Subcutaneous adipose tissue (tissue), 4 donors: Measurements from ENCODE around the gene TMED5. TPM values are rescaled to one million over a fixed set of nuclear protein-coding genes. Genes with fewer than 3 reads are reported as not detected.

ENCODE experiments used
- small RNA-seq: library from RNA; depleted of rRNA; stranded (forward); fragments of <200 nt; gene quantifications from one replicate; pipeline ENCODE3, GENCODE V24; 2016
- total RNA-seq, 4 donors: library from RNA; depleted of rRNA; stranded (reverse); fragments of >200 nt; gene quantifications; one replicate each; pipeline ENCODE4 v1.1.0, GENCODE V29; 2016
- TF ChIP-seq, protein P1 (sequence below): fragments of 450-650 bp; IDR thresholded peaks from one replicate; pipeline ENCODE4 v1.5.1; 2016; ENCODE audit warnings: low read depth, mild to moderate bottlenecking, control low read depth, antibody characterized with exemption, moderate library complexity

TMED5 gene
- total RNA-seq, 4 donors from 2014 or later, result 64.4 to 178 (median 125) TPM

DNA sequence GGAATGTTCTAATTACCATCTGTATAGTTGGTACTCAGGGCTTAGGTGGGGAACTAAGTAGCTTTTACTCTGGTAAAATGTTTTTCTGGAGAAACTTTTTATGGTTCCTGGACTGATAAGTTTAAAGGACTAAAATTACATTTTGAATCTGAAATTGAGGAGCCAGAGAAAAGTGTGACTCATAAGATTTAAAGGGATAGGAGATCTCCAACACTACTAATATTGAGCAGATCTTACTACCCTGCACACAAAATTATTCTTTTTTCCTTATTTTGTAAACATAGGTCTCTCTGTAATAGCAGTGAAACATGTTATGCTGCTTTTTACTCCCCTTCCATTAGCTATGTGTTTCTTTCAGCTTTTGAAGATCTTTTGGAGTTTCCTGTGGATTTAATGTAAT lies 68.7 kb downstream of the TMED5 start:
- TF ChIP-seq, protein P1, sequence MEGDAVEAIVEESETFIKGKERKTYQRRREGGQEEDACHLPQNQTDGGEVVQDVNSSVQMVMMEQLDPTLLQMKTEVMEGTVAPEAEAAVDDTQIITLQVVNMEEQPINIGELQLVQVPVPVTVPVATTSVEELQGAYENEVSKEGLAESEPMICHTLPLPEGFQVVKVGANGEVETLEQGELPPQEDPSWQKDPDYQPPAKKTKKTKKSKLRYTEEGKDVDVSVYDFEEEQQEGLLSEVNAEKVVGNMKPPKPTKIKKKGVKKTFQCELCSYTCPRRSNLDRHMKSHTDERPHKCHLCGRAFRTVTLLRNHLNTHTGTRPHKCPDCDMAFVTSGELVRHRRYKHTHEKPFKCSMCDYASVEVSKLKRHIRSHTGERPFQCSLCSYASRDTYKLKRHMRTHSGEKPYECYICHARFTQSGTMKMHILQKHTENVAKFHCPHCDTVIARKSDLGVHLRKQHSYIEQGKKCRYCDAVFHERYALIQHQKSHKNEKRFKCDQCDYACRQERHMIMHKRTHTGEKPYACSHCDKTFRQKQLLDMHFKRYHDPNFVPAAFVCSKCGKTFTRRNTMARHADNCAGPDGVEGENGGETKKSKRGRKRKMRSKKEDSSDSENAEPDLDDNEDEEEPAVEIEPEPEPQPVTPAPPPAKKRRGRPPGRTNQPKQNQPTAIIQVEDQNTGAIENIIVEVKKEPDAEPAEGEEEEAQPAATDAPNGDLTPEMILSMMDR, result no peak

DNA sequence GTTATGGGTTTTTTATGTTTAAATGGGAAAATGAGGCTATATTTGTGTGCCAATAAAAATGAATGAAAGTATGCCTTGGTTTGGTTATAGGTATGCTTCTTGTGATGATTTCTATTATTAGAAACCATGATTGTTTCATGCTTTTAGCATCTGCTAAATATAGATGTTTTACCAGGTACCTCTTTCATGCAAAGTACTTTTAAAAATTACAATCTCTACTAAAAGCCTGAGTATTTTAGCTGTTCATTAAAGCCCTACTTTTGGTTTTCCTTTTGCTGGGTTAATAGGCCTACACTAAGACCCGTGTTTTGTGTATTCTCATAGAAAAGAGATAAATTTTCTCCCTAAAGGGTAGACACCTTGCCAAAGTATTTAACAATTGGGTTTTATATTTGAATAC lies 69.1 kb downstream of the TMED5 start:
- TF ChIP-seq, protein P1, result no peak

DNA sequence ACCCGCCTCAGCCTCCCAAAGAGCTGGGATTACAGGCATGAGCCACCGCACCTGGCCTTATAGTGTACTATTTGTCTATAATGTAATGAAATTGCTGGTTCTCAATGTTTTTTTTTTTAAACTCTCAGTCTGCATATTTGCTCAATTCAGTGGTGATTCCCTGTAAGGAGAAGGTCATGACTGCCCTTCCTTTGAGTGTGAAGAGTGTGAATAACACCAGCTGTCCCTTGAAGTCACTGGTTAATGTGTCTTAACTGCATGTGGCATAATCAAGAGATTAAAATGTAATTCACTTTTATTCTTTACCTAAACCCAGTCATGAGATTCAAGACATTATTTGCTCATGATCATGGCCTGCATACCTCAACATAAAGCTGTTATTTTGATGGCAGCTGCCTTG lies 70.6 kb downstream of the TMED5 start:
- TF ChIP-seq, protein P1, result no peak

DNA sequence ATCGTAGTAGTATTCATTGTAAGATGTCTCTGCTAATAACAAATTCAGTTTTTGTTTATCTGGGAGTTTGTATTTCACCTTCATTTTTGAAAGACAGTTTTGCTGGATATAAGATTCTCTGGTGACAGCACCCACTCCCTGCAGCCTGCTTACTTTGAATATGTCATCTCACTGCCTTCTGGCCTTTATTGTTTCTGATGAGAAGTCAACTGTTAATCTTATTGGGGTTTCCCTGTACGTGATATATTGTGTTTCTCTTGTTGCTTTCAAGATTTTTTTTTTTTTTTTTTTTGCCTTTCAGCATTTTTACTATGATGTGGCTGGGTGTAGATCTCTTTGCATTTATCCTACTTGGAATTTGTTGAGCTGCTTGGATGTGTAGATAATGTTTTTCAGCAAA lies 71.9 kb downstream of the TMED5 start:
- TF ChIP-seq, protein P1, result no peak

DNA sequence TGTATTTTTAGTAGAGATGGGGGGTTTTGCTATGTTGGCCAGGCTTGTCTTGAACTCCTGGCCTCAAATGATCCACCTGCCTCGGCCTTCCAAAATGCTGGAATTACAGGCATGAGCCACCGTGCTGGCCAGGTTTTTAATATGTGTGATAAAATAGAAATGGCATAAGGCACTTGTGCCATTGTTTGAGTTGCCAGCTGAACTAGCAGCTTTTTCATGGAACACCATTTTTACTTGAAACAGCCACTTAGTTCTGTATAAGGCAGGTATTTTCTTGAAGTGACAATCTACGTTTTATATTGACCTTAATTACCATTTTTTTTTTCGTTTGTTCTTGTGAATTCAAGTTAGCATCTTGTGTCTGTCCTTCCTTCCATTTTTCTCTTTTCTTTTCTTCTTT lies 72.8 kb downstream of the TMED5 start:
- TF ChIP-seq, protein P1, result no peak

DNA sequence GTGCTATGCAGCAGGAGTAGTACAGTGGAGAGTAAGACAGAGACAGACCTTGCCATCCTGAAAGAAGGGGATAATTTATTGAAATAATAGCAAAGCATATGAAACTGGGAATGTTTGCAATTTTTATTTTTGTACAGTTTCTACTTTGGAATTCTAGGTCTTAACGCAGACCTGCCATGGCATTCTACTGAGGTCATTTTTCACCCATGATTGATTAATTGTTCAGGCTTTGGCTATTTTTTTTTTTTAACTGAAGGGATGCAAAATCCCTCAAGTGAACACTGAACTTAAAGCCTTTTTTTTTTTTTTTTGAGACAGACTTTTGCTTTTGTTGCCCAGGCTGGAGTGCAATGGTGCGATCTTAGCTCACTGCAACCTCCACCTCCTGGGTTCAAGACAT lies 74.0 kb downstream of the TMED5 start:
- TF ChIP-seq, protein P1, result no peak

DNA sequence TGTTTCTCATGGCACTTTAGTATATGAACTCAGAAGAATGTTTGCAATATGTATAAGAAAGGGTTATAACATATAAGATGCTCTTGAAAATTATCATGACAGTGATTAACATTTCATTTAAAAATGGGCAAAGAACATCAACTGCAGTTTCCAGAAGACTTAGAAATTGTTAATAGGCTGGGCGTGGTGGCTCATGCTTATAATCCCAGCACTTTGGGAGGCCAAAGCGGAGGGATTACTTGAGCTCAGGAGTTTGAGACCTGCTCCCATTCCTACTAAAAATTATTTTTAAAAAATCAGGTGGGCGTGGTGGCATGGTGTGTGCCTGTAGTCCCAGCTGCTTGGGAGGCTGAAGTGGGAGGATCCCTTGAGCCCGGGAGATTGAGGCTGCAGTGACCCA lies 78.1 kb downstream of the TMED5 start:
- TF ChIP-seq, protein P1, result no peak

Small RNA genes within 50 kb of the gene (small RNA-seq; reads per million reads assigned to genes)
- not detected for gene AC126124.1

Other genes with a start within 250 kb of the TMED5 start
- gene DIPK1A, start 219.0 kb downstream of the TMED5 start, total RNA-seq, result 10 to 100 TPM; 11.9 to 24.6 (median 18.3) TPM
- gene MTF2, start 101.1 kb downstream of the TMED5 start, total RNA-seq, result 10 to 100 TPM; 16.3 to 24.0 (median 19.9) TPM
- 10 to 100 TPM; 11.7 to 18.5 (median 14.2) TPM for gene CCDC18, start 311 bp upstream of the TMED5 start, total RNA-seq
- gene DR1, start 165.5 kb upstream of the TMED5 start, total RNA-seq, result 10 to 100 TPM; 28.3 to 34.2 (median 31.1) TPM